ENCODE data around the gene TNNC2.

DNA sequence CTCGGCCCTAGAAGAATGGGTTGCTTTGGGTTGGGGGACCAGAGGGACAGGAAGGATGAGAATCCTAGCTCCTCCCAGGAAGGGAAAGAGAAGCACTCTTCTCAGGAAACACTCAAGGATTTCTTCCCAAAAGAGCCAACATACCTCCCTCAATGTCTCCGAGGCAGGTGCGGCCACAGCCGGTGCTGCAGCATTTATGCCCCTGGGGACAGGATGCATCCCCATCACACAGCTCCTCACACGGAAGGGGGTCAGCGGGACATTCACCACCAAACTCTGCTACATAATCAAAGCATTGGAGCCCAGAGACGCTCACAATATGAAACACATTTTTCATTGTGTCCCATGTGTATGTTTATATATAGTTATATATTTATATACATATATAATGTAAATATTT lies 50.2 kb downstream of the TNNC2 start:
- TF ChIP-seq, protein P1, sequence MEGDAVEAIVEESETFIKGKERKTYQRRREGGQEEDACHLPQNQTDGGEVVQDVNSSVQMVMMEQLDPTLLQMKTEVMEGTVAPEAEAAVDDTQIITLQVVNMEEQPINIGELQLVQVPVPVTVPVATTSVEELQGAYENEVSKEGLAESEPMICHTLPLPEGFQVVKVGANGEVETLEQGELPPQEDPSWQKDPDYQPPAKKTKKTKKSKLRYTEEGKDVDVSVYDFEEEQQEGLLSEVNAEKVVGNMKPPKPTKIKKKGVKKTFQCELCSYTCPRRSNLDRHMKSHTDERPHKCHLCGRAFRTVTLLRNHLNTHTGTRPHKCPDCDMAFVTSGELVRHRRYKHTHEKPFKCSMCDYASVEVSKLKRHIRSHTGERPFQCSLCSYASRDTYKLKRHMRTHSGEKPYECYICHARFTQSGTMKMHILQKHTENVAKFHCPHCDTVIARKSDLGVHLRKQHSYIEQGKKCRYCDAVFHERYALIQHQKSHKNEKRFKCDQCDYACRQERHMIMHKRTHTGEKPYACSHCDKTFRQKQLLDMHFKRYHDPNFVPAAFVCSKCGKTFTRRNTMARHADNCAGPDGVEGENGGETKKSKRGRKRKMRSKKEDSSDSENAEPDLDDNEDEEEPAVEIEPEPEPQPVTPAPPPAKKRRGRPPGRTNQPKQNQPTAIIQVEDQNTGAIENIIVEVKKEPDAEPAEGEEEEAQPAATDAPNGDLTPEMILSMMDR (IDR thresholded peaks at IDR 0.05) = no peak
- no peak for TF ChIP-seq POLR2A (IDR thresholded peaks at IDR 0.05)

Measured in adrenal gland (tissue), 5 donors.